Measurements from ENCODE around the gene RNF113B. TPM values are rescaled to one million over a fixed set of nuclear protein-coding genes. Genes with fewer than 3 reads are reported as not detected.

RNF113B gene
- total and polyA plus RNA-seq, 7 donors = not detected

- H3K4me1 ChIP-seq = peaks cover 0 to 55% (median 40%) of the 10 kb centered on the region in 4 donors
Measured at GRCh38 chr13:98195054-98195791, 18.2 kb upstream of the RNF113B start.

GRCh38 chr13:98192008-98192407 lies 14.9 kb upstream of the RNF113B start:
- TF ChIP-seq POLR2AphosphoS5 (IDR thresholded peaks at IDR 0.05) (no peak), EP300 (IDR thresholded peaks at IDR 0.05) (no peak), CTCF (IDR thresholded peaks at IDR 0.05) (no peak), POLR2A (IDR thresholded peaks at IDR 0.05) (no peak)
- intact Hi-C loops (cut with DNase I) = loop anchor here (5.0 kb wide), 1 partner anchor 120 kb away; no protein-coding TSS in a partner anchor
- peak overlapping the region in 2 of 4 donors; percentile 69 to 74 for H3K27ac ChIP-seq
- no peak overlapping the region for H3K4me3 ChIP-seq
- no peak for DNase-seq
- no peaks in the 10 kb centered on the region for H3K36me3 ChIP-seq
- no peaks in the 10 kb centered on the region for H3K9me3 ChIP-seq
- H3K27me3 ChIP-seq = no peaks in the 10 kb centered on the region
- WGBS, 2 donors = 12 to 58% methylated on average over 2 of the region's 2 CpGs
- H3K4me1 ChIP-seq = peaks cover 0 to 70% (median 53%) of the 10 kb centered on the region in 4 donors

More at GRCh38 chr13:98195054-98195791, 18.2 kb upstream of the RNF113B start:
- H3K27me3 ChIP-seq = no peaks in the 10 kb centered on the region
- intact Hi-C loops (cut with DNase I) = no loop called here
- no peaks in the 10 kb centered on the region for H3K9me3 ChIP-seq
- peak overlapping the region in 3 of 4 donors; percentile 51 to 69 (median 59) for H3K27ac ChIP-seq
- WGBS, 2 donors = 20 to 62% methylated on average over 10 of the region's 10 CpGs
- H3K4me3 ChIP-seq = no peak overlapping the region
- no peak for DNase-seq
- TF ChIP-seq EP300 (IDR thresholded peaks at IDR 0.05) (peak in 1 of 4 donors; percentile 27), POLR2AphosphoS5 (IDR thresholded peaks at IDR 0.05) (peak in 2 of 4 donors; percentile 25 to 44), POLR2A (IDR thresholded peaks at IDR 0.05) (no peak), CTCF (IDR thresholded peaks at IDR 0.05) (no peak)
- H3K36me3 ChIP-seq = no peaks in the 10 kb centered on the region

- no peak overlapping the region for H3K4me3 ChIP-seq
- intact Hi-C loops (cut with DNase I) = loop anchor here (5.0 kb wide), 1 partner anchor 121 kb away; no protein-coding TSS in a partner anchor
- DNase-seq = no peak
- peak overlapping the region in 3 of 4 donors; percentile 25 to 74 (median 69) for H3K27ac ChIP-seq
- TF ChIP-seq CTCF (IDR thresholded peaks at IDR 0.05) = no peak
- no peak for TF ChIP-seq POLR2A (IDR thresholded peaks at IDR 0.05)
- TF ChIP-seq POLR2AphosphoS5 (IDR thresholded peaks at IDR 0.05) = no peak
- no peak for TF ChIP-seq EP300 (IDR thresholded peaks at IDR 0.05)
- no peaks in the 10 kb centered on the region for H3K9me3 ChIP-seq
- no peaks in the 10 kb centered on the region for H3K36me3 ChIP-seq
- 79 to 84% methylated on average over 11 of the region's 11 CpGs for WGBS, 2 donors
- H3K27me3 ChIP-seq = no peaks in the 10 kb centered on the region
- peaks cover 0 to 70% (median 52%) of the 10 kb centered on the region in 4 donors for H3K4me1 ChIP-seq
Measured at GRCh38 chr13:98190889-98191444, 13.9 kb upstream of the RNF113B start.

GRCh38 chr13:98189841-98190505 lies 12.9 kb upstream of the RNF113B start:
- Histone ChIP-seq H3K36me3 (no peaks in the 10 kb centered on the region), H3K9me3 (no peaks in the 10 kb centered on the region), H3K4me3 (no peak overlapping the region), H3K27ac (peak overlapping the region in 2 of 4 donors; percentile 69 to 74), H3K27me3 (no peaks in the 10 kb centered on the region), H3K4me1 (peaks cover 0 to 61% (median 42%) of the 10 kb centered on the region in 4 donors)
- 64 to 67% methylated on average over 4 of the region's 4 CpGs for WGBS, 2 donors
- no peak for TF ChIP-seq EP300 (IDR thresholded peaks at IDR 0.05)
- TF ChIP-seq CTCF (IDR thresholded peaks at IDR 0.05) = peak in 1 of 4 experiments; percentile 39
- DNase-seq = no peak
- intact Hi-C loops (cut with DNase I) = loop anchor here (5.0 kb wide), 2 partner anchors 43 to 122 kb away; no protein-coding TSS in a partner anchor

Data from sigmoid colon (tissue), 7 donors.